ENCODE results near the gene MED14. TPM values are rescaled to one million over a fixed set of nuclear protein-coding genes. Genes with fewer than 3 reads are reported as not detected.

Gene MED14
- total and polyA plus RNA-seq, 10 of the 15 experiments (the other 5 are each of a cell fraction or from before 2014, with no cell fraction given), result 8.8 to 99.4 (median 29.4) TPM

DNA sequence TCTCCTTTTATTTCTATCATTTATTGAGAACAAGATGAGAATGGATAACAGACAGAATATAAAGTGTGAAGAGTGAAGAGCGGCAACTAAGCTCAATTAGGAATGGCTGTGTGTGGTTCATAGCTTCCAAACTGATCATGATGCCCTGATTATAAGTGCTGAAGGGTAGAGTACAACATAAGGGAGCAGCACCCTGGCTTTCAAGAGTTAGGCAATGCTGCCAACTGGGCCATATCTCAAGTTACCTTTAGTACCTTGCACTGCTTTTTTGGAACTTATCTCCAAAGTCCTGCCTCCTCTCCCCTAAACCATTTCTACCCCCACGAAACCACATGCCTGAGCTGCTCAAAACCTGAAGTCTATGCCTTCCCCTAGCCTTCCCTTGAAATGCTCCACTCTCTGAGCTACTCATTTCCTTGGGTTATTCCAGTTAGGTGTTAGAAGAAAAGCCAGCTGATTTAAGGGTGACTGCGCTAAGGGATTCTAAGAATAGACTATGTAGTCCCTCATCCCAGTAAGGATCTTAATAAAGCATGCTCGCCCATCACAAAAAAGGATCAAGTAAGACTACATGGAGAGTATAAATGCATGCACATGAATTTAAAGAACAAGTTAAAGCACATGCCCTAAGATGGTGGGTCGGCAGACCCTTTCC is 29.6 kb downstream of the MED14 start:
- FAIRE-seq, result no peak

More for the DNA sequence above, 29.6 kb downstream of the MED14 start:
- Histone ChIP-seq H2AFZ (ENCODE audit: control insufficient read depth, low read depth, low read length) (no peak overlapping the region), H3K79me2 (ENCODE audit: control insufficient read depth, insufficient read depth, low read length) (no peaks in the 10 kb centered on the region), H3K4me3 (no peak overlapping the region), H3K4me1 (ENCODE audit: control insufficient read depth, insufficient read depth, low read length) (no peaks in the 10 kb centered on the region), H3K9ac (ENCODE audit: control insufficient read depth, insufficient read depth, low read length) (no peak overlapping the region), H4K20me1 (ENCODE audit: control insufficient read depth, insufficient read depth) (no peaks in the 10 kb centered on the region), H3K27ac (ENCODE audit: control insufficient read depth, insufficient read depth) (no peak overlapping the region), H3K27me3 (replicated peaks in 1 of 2; ENCODE audit: control insufficient read depth in 2 of 2, insufficient read depth in 2 of 2, low read length in 1 of 2) (no peaks in the 10 kb centered on the region), H3K36me3 (ENCODE audit: control insufficient read depth in 2 of 2, insufficient read depth in 2 of 2, low read length in 1 of 2) (peaks cover 2% of the 10 kb centered on the region in 2 experiments; a peak in 3 of 4 replicates), H3K9me3 (replicated peaks; ENCODE audit: control insufficient read depth, insufficient read depth, low read length) (no peaks in the 10 kb centered on the region), H3K4me2 (ENCODE audit: control insufficient read depth, insufficient read depth) (no peak overlapping the region)
- TF ChIP-seq, protein P1, sequence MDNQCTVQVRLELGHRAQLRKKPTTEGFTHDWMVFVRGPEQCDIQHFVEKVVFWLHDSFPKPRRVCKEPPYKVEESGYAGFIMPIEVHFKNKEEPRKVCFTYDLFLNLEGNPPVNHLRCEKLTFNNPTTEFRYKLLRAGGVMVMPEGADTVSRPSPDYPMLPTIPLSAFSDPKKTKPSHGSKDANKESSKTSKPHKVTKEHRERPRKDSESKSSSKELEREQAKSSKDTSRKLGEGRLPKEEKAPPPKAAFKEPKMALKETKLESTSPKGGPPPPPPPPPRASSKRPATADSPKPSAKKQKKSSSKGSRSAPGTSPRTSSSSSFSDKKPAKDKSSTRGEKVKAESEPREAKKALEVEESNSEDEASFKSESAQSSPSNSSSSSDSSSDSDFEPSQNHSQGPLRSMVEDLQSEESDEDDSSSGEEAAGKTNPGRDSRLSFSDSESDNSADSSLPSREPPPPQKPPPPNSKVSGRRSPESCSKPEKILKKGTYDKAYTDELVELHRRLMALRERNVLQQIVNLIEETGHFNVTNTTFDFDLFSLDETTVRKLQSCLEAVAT (IDR thresholded peaks at IDR 0.05), result no peak
- no peak for TF ChIP-seq ATF7 (IDR thresholded peaks at IDR 0.05; ENCODE audit: low read depth)
- no peak for TF ChIP-seq HCFC1 (IDR thresholded peaks at IDR 0.05; ENCODE audit: low read length)
- TF ChIP-seq, protein P2, sequence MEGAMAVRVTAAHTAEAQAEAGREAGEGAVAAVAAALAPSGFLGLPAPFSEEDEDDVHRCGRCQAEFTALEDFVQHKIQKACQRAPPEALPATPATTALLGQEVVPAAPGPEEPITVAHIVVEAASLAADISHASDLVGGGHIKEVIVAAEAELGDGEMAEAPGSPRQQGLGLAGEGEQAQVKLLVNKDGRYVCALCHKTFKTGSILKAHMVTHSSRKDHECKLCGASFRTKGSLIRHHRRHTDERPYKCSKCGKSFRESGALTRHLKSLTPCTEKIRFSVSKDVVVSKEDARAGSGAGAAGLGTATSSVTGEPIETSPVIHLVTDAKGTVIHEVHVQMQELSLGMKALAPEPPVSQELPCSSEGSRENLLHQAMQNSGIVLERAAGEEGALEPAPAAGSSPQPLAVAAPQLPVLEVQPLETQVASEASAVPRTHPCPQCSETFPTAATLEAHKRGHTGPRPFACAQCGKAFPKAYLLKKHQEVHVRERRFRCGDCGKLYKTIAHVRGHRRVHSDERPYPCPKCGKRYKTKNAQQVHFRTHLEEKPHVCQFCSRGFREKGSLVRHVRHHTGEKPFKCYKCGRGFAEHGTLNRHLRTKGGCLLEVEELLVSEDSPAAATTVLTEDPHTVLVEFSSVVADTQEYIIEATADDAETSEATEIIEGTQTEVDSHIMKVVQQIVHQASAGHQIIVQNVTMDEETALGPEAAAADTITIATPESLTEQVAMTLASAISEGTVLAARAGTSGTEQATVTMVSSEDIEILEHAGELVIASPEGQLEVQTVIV (IDR thresholded peaks at IDR 0.05; ENCODE audit: borderline replicate concordance, partially characterized antibody), result no peak
- no peak for TF ChIP-seq ZSCAN29 (IDR thresholded peaks at IDR 0.05)
- TF ChIP-seq SMAD1 (IDR thresholded peaks at IDR 0.05; ENCODE audit: low read depth, partially characterized antibody), result no peak
- TF ChIP-seq ZNF24 (IDR thresholded peaks at IDR 0.05), result no peak
- TF ChIP-seq, protein P3, sequence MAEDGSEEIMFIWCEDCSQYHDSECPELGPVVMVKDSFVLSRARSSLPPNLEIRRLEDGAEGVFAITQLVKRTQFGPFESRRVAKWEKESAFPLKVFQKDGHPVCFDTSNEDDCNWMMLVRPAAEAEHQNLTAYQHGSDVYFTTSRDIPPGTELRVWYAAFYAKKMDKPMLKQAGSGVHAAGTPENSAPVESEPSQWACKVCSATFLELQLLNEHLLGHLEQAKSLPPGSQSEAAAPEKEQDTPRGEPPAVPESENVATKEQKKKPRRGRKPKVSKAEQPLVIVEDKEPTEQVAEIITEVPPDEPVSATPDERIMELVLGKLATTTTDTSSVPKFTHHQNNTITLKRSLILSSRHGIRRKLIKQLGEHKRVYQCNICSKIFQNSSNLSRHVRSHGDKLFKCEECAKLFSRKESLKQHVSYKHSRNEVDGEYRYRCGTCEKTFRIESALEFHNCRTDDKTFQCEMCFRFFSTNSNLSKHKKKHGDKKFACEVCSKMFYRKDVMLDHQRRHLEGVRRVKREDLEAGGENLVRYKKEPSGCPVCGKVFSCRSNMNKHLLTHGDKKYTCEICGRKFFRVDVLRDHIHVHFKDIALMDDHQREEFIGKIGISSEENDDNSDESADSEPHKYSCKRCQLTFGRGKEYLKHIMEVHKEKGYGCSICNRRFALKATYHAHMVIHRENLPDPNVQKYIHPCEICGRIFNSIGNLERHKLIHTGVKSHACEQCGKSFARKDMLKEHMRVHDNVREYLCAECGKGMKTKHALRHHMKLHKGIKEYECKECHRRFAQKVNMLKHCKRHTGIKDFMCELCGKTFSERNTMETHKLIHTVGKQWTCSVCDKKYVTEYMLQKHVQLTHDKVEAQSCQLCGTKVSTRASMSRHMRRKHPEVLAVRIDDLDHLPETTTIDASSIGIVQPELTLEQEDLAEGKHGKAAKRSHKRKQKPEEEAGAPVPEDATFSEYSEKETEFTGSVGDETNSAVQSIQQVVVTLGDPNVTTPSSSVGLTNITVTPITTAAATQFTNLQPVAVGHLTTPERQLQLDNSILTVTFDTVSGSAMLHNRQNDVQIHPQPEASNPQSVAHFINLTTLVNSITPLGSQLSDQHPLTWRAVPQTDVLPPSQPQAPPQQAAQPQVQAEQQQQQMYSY (CRISPR knock-in tag; IDR thresholded peaks at IDR 0.05), result no peak
- RAD21 ChIA-PET (ENCODE audit: unreplicated experiment), result interaction anchor here (0.8 kb wide), 1 partner anchor 54 kb away, joined by 3 read pairs; no protein-coding TSS in a partner anchor
- intact Hi-C loops (cut with micrococcal nuclease; ENCODE audit: unreplicated experiment), result no loop called here
- CTCF ChIA-PET, result no interaction called here
- in situ Hi-C loops (cut with MboI), result no loop called here
- 94% methylated on average over 5 of the region's 5 CpGs for WGBS (ENCODE audit: insufficient coverage, insufficient replicate concordance, low lambda C conversion rate, missing lambda C conversion rate)
- SMC1A ChIA-PET (ENCODE audit: uncharacterized antibody, unreplicated experiment), result interaction anchor here (1.2 kb wide), 1 partner anchor 21 kb away, joined by 3 read pairs; no protein-coding TSS in a partner anchor
- POLR2A ChIA-PET, result no interaction called here
- ATAC-seq, result no peak
- BruUV-seq (replicated peaks), result TSS peak; percentile 9
- no peak for DNase-seq (ENCODE audit: low read depth, low spot score)

All from GM12878 (cell line).